ENCODE results near the gene KERA. TPM values are rescaled to one million over a fixed set of nuclear protein-coding genes. Genes with fewer than 3 reads are reported as not detected.

Gene KERA
- total and polyA plus RNA-seq, 9 of the 15 experiments (the other 6 are each of a cell fraction or from before 2014, with no cell fraction given): not detected

DNA sequence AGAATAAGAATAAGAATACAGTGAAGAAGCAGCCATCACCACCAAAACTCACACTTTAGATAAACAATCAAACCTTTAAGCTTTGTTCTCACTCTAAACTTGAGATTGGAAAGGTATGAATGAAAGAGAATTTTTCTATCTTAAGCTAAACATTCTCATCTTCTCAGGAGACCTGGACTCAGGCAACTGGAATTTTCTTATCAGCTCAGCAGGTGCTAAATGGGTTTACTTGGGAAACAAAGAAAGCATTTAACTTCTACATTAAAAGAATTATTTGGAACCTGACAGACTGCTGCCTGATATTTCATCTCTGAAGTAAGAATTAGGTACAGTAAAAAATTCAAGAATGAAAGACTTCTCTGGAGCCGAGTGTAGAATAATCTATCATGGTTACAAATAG lies 20.7 kb upstream of the KERA start:
- H3K9me3 ChIP-seq (replicated peaks; ENCODE audit: control insufficient read depth, insufficient read depth, low read depth, low read length): no peaks in the 10 kb centered on the region
- 0% methylated on average over 1 of the region's 1 CpG for WGBS (ENCODE audit: insufficient coverage, low coverage, missing lambda C conversion rate)
- no peaks in the 10 kb centered on the region for H3K9me1 ChIP-seq (ENCODE audit: control insufficient read depth, insufficient read depth, low read length)
- FAIRE-seq (no peak), ATAC-seq (no peak), DNase-seq (ENCODE audit: extremely low read depth in 1 of 4, low spot score in 3 of 4) (no peak)
- H4K20me1 ChIP-seq (replicated peaks; ENCODE audit: control insufficient read depth, insufficient read depth, low read length): no peaks in the 10 kb centered on the region
- no TSS peak for BruUV-seq (replicated peaks)
- no peaks in the 10 kb centered on the region for H3K4me1 ChIP-seq (replicated peaks in 1 of 2; ENCODE audit: control insufficient read depth in 2 of 2, insufficient read depth in 2 of 2, low read length in 2 of 2)
- H3K27ac ChIP-seq (ENCODE audit: extremely low read depth, low read depth, low read length): no peak overlapping the region
- no peaks in the 10 kb centered on the region for H3K27me3 ChIP-seq (ENCODE audit: control insufficient read depth in 2 of 2, insufficient read depth in 2 of 2, low read length in 2 of 2)
- no peak overlapping the region for H3K4me2 ChIP-seq (ENCODE audit: insufficient read depth, low read length)
- ChIA-PET POLR2A (no interaction called here), CTCF (ENCODE audit: low intra/inter-chr PET ratio) (no interaction called here)
- no peak overlapping the region for H3K4me3 ChIP-seq
- no peak overlapping the region for H2AFZ ChIP-seq (ENCODE audit: low read depth, low read length)
- H3K36me3 ChIP-seq (ENCODE audit: control insufficient read depth, insufficient read depth, low read length): no peaks in the 10 kb centered on the region
- in situ Hi-C loops (cut with MboI) (no loop called here), intact Hi-C loops (cut with micrococcal nuclease) (no loop called here)
- H3K79me2 ChIP-seq (ENCODE audit: control insufficient read depth, insufficient read depth, low read length): no peaks in the 10 kb centered on the region
- H3K9ac ChIP-seq (ENCODE audit: insufficient read depth in 1 of 2, low read depth in 2 of 2, low read length in 2 of 2): no peak overlapping the region
- TF ChIP-seq POLR3A (IDR thresholded peaks at IDR 0.05; ENCODE audit: borderline replicate concordance, extremely low read depth, insufficient read depth, insufficient read length) (no peak), KAT2B (IDR thresholded peaks at IDR 0.05; ENCODE audit: low read depth, low read length) (no peak), SNRNP70 (optimal IDR thresholded peaks at IDR 0.05; ENCODE audit: low read depth, low read length) (no peak), WHSC1 (IDR thresholded peaks at IDR 0.05; ENCODE audit: low read length) (no peak), SMARCA4 (IDR thresholded peaks at IDR 0.05) (no peak), POLR2AphosphoS5 (IDR thresholded peaks at IDR 0.05; ENCODE audit: control insufficient read depth, insufficient read depth, low read depth, low read length) (no peak), ZNF184 (CRISPR knock-in tag; IDR thresholded peaks at IDR 0.05) (no peak), EGR1 (conservative IDR thresholded peaks at IDR 0.05) (no peak), SMARCA5 (IDR thresholded peaks at IDR 0.05) (no peak), ZNF830 (CRISPR knock-in tag; IDR thresholded peaks at IDR 0.05) (no peak), ZNF134 (CRISPR knock-in tag; conservative IDR thresholded peaks at IDR 0.05) (no peak), HDAC1 (IDR thresholded peaks at IDR 0.05) (no peak), CSDE1 (IDR thresholded peaks at IDR 0.05) (no peak), MEF2D (tag; conservative IDR thresholded peaks at IDR 0.05; ENCODE audit: low read depth) (no peak), RBM17 (IDR thresholded peaks at IDR 0.05; ENCODE audit: borderline replicate concordance, low read depth, low read length) (no peak)
- TF ChIP-seq, protein P1, sequence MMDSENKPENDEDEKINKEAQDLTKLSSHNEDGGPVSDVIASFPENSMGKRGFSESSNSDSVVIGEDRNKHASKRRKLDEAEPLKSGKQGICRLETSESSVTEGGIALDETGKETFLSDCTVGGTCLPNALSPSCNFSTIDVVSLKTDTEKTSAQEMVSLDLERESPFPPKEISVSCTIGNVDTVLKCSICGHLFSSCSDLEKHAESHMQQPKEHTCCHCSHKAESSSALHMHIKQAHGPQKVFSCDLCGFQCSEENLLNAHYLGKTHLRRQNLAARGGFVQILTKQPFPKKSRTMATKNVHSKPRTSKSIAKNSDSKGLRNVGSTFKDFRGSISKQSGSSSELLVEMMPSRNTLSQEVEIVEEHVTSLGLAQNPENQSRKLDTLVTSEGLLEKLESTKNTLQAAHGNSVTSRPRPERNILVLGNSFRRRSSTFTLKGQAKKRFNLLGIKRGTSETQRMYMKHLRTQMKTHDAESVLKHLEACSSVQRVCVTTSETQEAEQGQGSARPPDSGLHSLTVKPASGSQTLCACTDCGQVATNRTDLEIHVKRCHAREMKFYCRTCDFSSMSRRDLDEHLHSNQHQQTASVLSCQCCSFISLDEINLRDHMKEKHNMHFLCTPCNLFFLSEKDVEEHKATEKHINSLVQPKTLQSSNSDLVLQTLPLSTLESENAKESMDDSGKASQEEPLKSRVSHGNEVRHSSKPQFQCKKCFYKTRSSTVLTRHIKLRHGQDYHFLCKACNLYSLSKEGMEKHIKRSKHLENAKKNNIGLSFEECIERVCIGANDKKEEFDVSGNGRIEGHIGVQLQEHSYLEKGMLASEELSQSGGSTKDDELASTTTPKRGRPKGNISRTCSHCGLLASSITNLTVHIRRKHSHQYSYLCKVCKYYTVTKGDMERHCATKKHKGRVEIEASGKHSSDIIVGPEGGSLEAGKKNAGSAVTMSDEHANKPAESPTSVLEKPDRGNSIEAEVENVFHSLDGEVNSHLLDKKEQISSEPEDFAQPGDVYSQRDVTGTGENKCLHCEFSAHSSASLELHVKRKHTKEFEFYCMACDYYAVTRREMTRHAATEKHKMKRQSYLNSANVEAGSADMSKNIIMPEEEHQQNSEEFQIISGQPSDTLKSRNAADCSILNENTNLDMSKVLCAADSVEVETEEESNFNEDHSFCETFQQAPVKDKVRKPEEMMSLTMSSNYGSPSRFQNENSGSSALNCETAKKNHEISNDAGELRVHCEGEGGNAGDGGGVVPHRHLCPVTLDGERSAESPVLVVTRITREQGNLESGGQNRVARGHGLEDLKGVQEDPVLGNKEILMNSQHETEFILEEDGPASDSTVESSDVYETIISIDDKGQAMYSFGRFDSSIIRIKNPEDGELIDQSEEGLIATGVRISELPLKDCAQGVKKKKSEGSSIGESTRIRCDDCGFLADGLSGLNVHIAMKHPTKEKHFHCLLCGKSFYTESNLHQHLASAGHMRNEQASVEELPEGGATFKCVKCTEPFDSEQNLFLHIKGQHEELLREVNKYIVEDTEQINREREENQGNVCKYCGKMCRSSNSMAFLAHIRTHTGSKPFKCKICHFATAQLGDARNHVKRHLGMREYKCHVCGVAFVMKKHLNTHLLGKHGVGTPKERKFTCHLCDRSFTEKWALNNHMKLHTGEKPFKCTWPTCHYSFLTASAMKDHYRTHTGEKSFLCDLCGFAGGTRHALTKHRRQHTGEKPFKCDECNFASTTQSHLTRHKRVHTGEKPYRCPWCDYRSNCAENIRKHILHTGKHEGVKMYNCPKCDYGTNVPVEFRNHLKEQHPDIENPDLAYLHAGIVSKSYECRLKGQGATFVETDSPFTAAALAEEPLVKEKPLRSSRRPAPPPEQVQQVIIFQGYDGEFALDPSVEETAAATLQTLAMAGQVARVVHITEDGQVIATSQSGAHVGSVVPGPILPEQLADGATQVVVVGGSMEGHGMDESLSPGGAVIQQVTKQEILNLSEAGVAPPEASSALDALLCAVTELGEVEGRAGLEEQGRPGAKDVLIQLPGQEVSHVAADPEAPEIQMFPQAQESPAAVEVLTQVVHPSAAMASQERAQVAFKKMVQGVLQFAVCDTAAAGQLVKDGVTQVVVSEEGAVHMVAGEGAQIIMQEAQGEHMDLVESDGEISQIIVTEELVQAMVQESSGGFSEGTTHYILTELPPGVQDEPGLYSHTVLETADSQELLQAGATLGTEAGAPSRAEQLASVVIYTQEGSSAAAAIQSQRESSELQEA (IDR thresholded peaks at IDR 0.05; ENCODE audit: low read depth): no peak
- TF ChIP-seq, protein P2, sequence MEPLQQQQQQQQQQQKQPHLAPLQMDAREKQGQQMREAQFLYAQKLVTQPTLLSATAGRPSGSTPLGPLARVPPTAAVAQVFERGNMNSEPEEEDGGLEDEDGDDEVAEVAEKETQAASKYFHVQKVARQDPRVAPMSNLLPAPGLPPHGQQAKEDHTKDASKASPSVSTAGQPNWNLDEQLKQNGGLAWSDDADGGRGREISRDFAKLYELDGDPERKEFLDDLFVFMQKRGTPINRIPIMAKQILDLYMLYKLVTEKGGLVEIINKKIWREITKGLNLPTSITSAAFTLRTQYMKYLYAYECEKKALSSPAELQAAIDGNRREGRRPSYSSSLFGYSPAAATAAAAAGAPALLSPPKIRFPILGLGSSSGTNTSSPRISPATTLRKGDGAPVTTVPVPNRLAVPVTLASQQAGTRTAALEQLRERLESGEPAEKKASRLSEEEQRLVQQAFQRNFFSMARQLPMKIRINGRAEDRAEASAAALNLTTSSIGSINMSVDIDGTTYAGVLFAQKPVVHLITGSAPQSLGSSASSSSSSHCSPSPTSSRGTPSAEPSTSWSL (CRISPR knock-in tag; IDR thresholded peaks at IDR 0.05; ENCODE audit: borderline replicate concordance): no peak
